Uterus (tissue), 4 donors: Measurements from ENCODE around the gene SLC10A6. TPM values are rescaled to one million over a fixed set of nuclear protein-coding genes. Genes with fewer than 3 reads are reported as not detected.

Experiments
- DNase-seq, 2 donors: peaks; one replicate each; pipeline ENCODE4 v3.0.0-alpha.2; 2019 to 2020
- H3K27ac ChIP-seq, 2 donors: fragments of 200-600 bp; sonication (generic); 1 replicate in 1 of 2; 2 replicates in 1 of 2; pipeline ENCODE4 v1.5.1; 2016 to 2018
- H3K27me3 ChIP-seq, 2 donors: fragments of 200-600 bp; sonication (generic); one replicate each; pipeline ENCODE4 v1.5.1; 2018 to 2019; ENCODE audit warnings: control low read depth in 1 of 2
- H3K36me3 ChIP-seq, 2 donors: fragments of 200-600 bp; sonication (generic); one replicate each; pipeline ENCODE4 v1.5.1; 2019; ENCODE audit warnings: control low read depth in 1 of 2
- H3K4me1 ChIP-seq, 2 donors: fragments of 200-600 bp; sonication (generic); one replicate each; pipeline ENCODE4 v1.5.1; 2018 to 2019; ENCODE audit warnings: control low read depth in 1 of 2
- H3K4me3 ChIP-seq, 2 donors: fragments of 200-600 bp; sonication (generic); 1 replicate in 1 of 2; 2 replicates in 1 of 2; pipeline ENCODE4 v1.5.1; 2018 to 2019; ENCODE audit warnings: mild to moderate bottlenecking in 1 of 2
- H3K9me3 ChIP-seq, 2 donors: fragments of 200-600 bp; sonication (generic); one replicate each; pipeline ENCODE4 v1.5.1; 2019; ENCODE audit warnings: control low read depth in 1 of 2
- CTCF ChIP-seq, 4 experiments: fragments of 200-600 bp in 2 of 4; fragments of 450-650 bp in 2 of 4; sonication (generic) in 2 of 4; IDR thresholded peaks; one replicate each; pipeline ENCODE4 v1.5.1; 2016 to 2019; ENCODE audit warnings: antibody characterized with exemption in 4 of 4, mild to moderate bottlenecking in 2 of 4, moderate library complexity in 1 of 4
- POLR2A ChIP-seq, 2 donors: fragments of 450-650 bp; IDR thresholded peaks; one replicate each; pipeline ENCODE4 v1.6.1; 2016; ENCODE audit warnings: antibody characterized with exemption in 2 of 2, mild to moderate bottlenecking in 1 of 2, moderate library complexity in 1 of 2
- intact Hi-C: fragments of 100-400 bp; cut with DNase I; formaldehyde crosslinking; loops from one replicate; pipeline ENCODE4 v1.15.1; 2023; ENCODE audit warnings: low total_unique reads
- total RNA-seq, 4 donors: library from RNA; depleted of rRNA in 3 of 4; stranded (reverse); fragments of >200 nt in 3 of 4; gene quantifications; one replicate each; pipeline versions ENCODE4 v1.1.0 to v1.2.4, GENCODE V29; 2014 to 2023
- donor health status: DM: yes; HTN: yes; CAD: no.

The SLC10A6 gene
- total RNA-seq, 4 donors from 2014 or later, result 2.0 to 23.8 (median 6.5) TPM; not detected in 1

- no peak for TF ChIP-seq POLR2A (IDR thresholded peaks at IDR 0.05)
- TF ChIP-seq CTCF (IDR thresholded peaks at IDR 0.05), result no peak
- no peaks in the 10 kb centered on the region for H3K4me1 ChIP-seq
- H3K4me3 ChIP-seq, result no peak overlapping the region
- H3K27ac ChIP-seq, result no peak overlapping the region
- intact Hi-C loops, result no loop called here
- H3K27me3 ChIP-seq, result no peaks in the 10 kb centered on the region
- H3K36me3 ChIP-seq, result no peaks in the 10 kb centered on the region
- H3K9me3 ChIP-seq, result no peaks in the 10 kb centered on the region
- DNase-seq, result no peak
These were observed 58.1 kb downstream of the SLC10A6 start for GRCh38 chr4:86791126-86791525.

- Histone ChIP-seq H3K4me3 (no peak overlapping the region), H3K36me3 (no peaks in the 10 kb centered on the region), H3K4me1 (no peaks in the 10 kb centered on the region), H3K27ac (no peak overlapping the region), H3K27me3 (no peaks in the 10 kb centered on the region), H3K9me3 (no peaks in the 10 kb centered on the region)
- DNase-seq, result no peak
- no peak for TF ChIP-seq CTCF (IDR thresholded peaks at IDR 0.05)
- TF ChIP-seq POLR2A (IDR thresholded peaks at IDR 0.05), result no peak
- intact Hi-C loops, result no loop called here
These were observed 60.4 kb downstream of the SLC10A6 start for GRCh38 chr4:86788826-86789225.

GRCh38 chr4:86778175-86778574 lies 71.0 kb downstream of the SLC10A6 start:
- no peaks in the 10 kb centered on the region for H3K27me3 ChIP-seq
- intact Hi-C loops, result no loop called here
- no peak for TF ChIP-seq POLR2A (IDR thresholded peaks at IDR 0.05)
- no peak for DNase-seq
- no peak overlapping the region for H3K4me3 ChIP-seq
- H3K27ac ChIP-seq, result no peak overlapping the region
- H3K4me1 ChIP-seq, result no peaks in the 10 kb centered on the region
- H3K9me3 ChIP-seq, result no peaks in the 10 kb centered on the region
- H3K36me3 ChIP-seq, result no peaks in the 10 kb centered on the region

- intact Hi-C loops, result no loop called here
- H3K27ac ChIP-seq, result no peak overlapping the region
- H3K4me1 ChIP-seq, result no peaks in the 10 kb centered on the region
- H3K27me3 ChIP-seq, result no peaks in the 10 kb centered on the region
- H3K9me3 ChIP-seq, result no peaks in the 10 kb centered on the region
- no peak for DNase-seq
- no peak overlapping the region for H3K4me3 ChIP-seq
- TF ChIP-seq CTCF (IDR thresholded peaks at IDR 0.05), result no peak
- TF ChIP-seq POLR2A (IDR thresholded peaks at IDR 0.05), result no peak
- H3K36me3 ChIP-seq, result no peaks in the 10 kb centered on the region
These were observed 74.1 kb downstream of the SLC10A6 start for GRCh38 chr4:86775061-86775460.

Other genes with a start within 250 kb of the SLC10A6 start
- gene C4orf36, start 43.0 kb upstream of the SLC10A6 start, total RNA-seq, result 1 to 10 TPM in 1 of 4 donors, under 1 TPM in 1, not detected in 2; 0.91 to 4.8 TPM
- 100 to 1,000 TPM in 2 of 4 donors, 10 to 100 TPM in 2; 26.7 to 200 (median 92.5) TPM for gene AFF1, start 85.6 kb upstream of the SLC10A6 start, total RNA-seq